ENCODE measurements around the gene NDFIP2.

Gene NDFIP2

DNA sequence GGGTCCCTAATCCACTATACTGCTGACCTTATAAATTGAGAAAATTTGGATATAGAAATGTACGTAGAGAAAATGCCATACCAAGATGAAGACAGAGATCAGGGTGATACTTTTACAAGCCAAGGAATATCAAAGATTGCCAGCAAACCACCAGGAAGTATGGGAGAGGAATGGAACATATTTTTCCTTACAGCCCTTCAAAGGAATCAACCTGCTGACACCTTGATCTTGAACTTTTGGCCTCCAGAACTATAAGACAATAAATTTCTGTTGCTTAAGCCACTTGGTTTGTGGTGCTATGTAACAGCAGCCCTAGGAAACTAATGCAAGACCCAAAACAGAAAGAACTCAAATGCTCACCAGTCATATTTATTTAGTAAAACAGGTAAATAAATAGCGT is 10.3 kb upstream of the NDFIP2 start:
- no peak for DNase-seq (ENCODE audit: low read depth)
- no peak for TF ChIP-seq MYC (IDR thresholded peaks at IDR 0.05; ENCODE audit: low read depth, low read length)
- TF ChIP-seq, protein P1, sequence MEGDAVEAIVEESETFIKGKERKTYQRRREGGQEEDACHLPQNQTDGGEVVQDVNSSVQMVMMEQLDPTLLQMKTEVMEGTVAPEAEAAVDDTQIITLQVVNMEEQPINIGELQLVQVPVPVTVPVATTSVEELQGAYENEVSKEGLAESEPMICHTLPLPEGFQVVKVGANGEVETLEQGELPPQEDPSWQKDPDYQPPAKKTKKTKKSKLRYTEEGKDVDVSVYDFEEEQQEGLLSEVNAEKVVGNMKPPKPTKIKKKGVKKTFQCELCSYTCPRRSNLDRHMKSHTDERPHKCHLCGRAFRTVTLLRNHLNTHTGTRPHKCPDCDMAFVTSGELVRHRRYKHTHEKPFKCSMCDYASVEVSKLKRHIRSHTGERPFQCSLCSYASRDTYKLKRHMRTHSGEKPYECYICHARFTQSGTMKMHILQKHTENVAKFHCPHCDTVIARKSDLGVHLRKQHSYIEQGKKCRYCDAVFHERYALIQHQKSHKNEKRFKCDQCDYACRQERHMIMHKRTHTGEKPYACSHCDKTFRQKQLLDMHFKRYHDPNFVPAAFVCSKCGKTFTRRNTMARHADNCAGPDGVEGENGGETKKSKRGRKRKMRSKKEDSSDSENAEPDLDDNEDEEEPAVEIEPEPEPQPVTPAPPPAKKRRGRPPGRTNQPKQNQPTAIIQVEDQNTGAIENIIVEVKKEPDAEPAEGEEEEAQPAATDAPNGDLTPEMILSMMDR (IDR thresholded peaks at IDR 0.05; ENCODE audit: low read depth, low read length) = no peak
- TF ChIP-seq, protein P2, sequence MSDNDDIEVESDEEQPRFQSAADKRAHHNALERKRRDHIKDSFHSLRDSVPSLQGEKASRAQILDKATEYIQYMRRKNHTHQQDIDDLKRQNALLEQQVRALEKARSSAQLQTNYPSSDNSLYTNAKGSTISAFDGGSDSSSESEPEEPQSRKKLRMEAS (IDR thresholded peaks at IDR 0.05; ENCODE audit: low read depth, low read length) = no peak

DNA sequence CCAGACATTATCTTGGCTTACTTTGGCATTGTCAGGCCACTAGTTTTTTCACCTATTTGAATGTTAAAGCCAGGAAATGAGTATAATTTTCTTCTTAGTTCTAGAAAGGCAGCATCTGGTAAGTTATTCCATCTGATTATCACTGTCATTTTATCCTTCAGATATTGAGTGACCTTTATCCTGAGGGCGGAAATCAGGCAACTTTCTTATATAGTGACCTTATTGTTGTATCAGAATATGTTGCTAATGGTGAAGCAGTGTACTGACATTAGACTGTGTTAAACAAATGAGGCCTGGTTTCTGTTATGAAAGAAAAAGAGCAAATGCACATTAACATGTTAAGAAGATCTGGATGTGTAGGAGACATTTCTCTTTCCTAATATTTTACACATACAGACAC is 5.4 kb upstream of the NDFIP2 start:
- H3K4me3 ChIP-seq (ENCODE audit: low read depth, low read length) = no peak overlapping the region
- TF ChIP-seq POLR2A (IDR thresholded peaks at IDR 0.05; ENCODE audit: extremely low read depth, insufficient read length) (no peak), MYC (IDR thresholded peaks at IDR 0.05; ENCODE audit: low read depth, low read length) (no peak)
- TF ChIP-seq, protein P2 (IDR thresholded peaks at IDR 0.05; ENCODE audit: low read depth, low read length) = no peak
- TF ChIP-seq, protein P1 (IDR thresholded peaks at IDR 0.05; ENCODE audit: low read depth, low read length) = no peak
- DNase-seq (ENCODE audit: low read depth) = no peak

More for the DNA sequence above, 10.3 kb upstream of the NDFIP2 start:
- no peak overlapping the region for H3K4me3 ChIP-seq (ENCODE audit: low read depth, low read length)

DNA sequence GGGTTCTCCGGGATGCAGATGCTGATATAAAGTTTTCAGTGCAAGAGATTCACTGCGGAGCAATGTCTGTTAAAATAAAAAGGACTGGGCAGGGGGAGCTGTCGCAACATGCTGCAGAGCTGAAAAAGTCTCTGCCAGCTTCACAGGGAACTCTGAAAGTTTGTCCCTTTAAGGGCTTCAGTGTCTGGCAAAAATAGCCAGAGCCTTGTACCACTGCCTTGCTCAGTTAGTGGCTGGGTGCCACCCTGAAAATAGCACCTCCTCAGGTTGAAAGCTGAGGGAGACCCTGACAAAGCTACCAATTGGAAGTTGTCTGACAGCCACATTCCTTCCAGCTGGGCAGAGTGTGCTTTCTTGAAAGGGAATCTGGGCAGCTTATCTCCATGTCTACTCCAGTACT is 3.0 kb upstream of the NDFIP2 start:
- H3K4me3 ChIP-seq (ENCODE audit: low read depth, low read length) = no peak overlapping the region
- TF ChIP-seq, protein P2 (IDR thresholded peaks at IDR 0.05; ENCODE audit: low read depth, low read length) = no peak
- no peak for DNase-seq (ENCODE audit: low read depth)

DNA sequence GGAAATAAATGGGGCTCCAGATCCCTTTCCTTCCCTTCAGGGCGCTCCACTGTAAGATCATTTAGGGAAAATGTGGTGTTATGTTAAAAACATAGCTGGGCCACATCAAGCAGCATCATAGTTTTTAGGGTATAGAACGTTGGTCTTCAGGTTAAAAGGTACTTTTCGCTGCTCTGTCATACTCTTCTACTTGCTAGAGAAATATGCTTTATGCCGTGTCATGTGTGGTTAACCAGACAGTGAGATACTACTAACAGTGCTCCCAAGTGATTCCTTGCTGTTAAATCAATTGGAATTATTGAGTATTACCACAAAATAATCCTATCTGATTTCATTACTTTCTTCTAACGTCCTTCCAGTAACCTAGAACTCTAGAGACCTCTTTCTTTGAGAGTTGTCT is 1.1 kb upstream of the NDFIP2 start:
- DNase-seq (ENCODE audit: low read depth) = no peak
- TF ChIP-seq, protein P2 (IDR thresholded peaks at IDR 0.05; ENCODE audit: low read depth, low read length) = no peak
- TF ChIP-seq, protein P1 (IDR thresholded peaks at IDR 0.05; ENCODE audit: low read depth, low read length) = no peak
- TF ChIP-seq POLR2A (IDR thresholded peaks at IDR 0.05; ENCODE audit: extremely low read depth, insufficient read length) = no peak

DNA sequence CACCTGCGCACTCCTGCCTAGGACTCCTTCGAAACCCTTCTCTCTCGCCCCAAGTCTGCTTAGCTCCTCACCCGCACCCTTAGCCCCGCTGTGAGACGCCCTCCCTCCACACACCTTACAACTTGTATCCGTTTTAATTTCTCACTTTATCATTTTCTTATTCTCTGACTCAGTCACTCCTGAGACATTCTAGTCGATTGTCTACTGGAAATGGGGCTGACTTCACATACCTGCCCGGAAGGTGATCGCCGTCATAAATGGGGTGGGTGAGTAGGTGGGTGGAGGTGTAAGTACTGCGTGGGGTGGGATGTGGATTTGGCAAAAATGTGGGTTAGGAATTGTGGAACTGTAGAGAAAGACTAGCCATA is 714 bp downstream of the NDFIP2 start:
- DNase-seq (ENCODE audit: low read depth) = peak; percentile 49
- TF ChIP-seq MYC (IDR thresholded peaks at IDR 0.05; ENCODE audit: low read depth, low read length) (no peak), POLR2A (IDR thresholded peaks at IDR 0.05; ENCODE audit: extremely low read depth, insufficient read length) (no peak)
- TF ChIP-seq, protein P1 (IDR thresholded peaks at IDR 0.05; ENCODE audit: low read depth, low read length) = no peak
- TF ChIP-seq, protein P2 (IDR thresholded peaks at IDR 0.05; ENCODE audit: low read depth, low read length) = no peak
- H3K4me3 ChIP-seq (ENCODE audit: low read depth, low read length) = peak overlapping the region; percentile 85

More for the DNA sequence above, 1.1 kb upstream of the NDFIP2 start:
- no peak overlapping the region for H3K4me3 ChIP-seq (ENCODE audit: low read depth, low read length)

DNA sequence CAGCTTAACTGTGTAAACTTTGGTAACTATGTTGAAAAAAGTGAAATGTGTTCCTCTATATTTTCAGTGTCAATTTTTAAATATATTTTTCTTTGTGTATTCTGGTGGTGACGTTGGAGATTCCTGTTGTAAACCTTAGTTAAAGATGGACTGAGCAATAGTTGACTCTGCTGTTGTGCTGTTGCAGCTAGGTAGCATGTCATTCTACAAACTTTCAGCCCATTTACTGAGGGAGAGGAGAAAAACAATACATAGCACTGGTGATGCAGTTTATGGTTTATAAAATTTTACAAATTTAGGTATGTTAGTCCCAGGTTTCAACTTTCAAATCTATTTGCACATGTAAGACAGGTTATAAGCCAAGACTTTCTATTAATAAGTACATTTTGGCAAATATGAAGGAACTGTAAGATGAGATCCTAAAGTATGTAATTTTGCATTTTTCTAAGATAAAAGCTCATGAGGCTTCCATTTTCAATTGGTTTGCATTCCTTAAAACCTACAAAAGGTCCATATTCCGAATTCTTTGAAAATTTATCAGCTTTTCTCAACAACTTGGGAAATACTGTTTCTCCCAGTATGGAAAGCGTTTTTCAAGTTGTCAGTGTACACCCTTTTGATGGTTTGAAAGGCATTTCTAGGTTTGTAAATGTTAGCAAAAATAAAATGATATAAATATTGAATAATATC is 1.5 kb downstream of the NDFIP2 start:
- DNase-seq (ENCODE audit: low read depth) = no peak

More for the DNA sequence above, 1.5 kb downstream of the NDFIP2 start:
- TF ChIP-seq, protein P1 (IDR thresholded peaks at IDR 0.05; ENCODE audit: low read depth, low read length) = no peak
- TF ChIP-seq, protein P2 (IDR thresholded peaks at IDR 0.05; ENCODE audit: low read depth, low read length) = no peak
- no peak for TF ChIP-seq MYC (IDR thresholded peaks at IDR 0.05; ENCODE audit: low read depth, low read length)
- no peak for TF ChIP-seq POLR2A (IDR thresholded peaks at IDR 0.05; ENCODE audit: extremely low read depth, insufficient read length)
- peak overlapping the region; percentile 85 for H3K4me3 ChIP-seq (ENCODE audit: low read depth, low read length)
